ENCODE results near the gene RPS3.
A peak's percentile ranks its signal among the peaks of the same experiment; 100 is the strongest.

RPS3 gene

DNA sequence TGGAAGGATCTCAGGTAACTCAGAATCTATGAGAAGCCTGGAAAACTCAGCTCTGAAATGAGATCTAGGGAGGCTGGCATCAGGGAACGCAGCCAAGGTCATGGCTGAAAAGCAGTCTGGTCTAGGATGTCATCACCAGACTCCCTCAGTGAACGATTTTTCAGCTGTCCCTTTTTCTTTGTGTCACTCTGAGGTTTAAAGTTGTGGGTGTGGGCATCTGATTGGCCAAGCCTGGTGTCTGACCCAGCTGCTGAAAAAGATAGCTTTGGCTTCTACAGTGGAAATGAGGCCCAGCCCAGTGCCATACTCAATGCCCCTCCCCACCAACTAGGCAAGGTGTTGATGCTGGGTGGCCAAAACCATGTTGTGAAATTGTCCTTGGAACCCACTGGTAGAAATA, 14.5 kb downstream of the RPS3 start:
- DNase-seq (ENCODE audit: low read depth) = no peak

DNA sequence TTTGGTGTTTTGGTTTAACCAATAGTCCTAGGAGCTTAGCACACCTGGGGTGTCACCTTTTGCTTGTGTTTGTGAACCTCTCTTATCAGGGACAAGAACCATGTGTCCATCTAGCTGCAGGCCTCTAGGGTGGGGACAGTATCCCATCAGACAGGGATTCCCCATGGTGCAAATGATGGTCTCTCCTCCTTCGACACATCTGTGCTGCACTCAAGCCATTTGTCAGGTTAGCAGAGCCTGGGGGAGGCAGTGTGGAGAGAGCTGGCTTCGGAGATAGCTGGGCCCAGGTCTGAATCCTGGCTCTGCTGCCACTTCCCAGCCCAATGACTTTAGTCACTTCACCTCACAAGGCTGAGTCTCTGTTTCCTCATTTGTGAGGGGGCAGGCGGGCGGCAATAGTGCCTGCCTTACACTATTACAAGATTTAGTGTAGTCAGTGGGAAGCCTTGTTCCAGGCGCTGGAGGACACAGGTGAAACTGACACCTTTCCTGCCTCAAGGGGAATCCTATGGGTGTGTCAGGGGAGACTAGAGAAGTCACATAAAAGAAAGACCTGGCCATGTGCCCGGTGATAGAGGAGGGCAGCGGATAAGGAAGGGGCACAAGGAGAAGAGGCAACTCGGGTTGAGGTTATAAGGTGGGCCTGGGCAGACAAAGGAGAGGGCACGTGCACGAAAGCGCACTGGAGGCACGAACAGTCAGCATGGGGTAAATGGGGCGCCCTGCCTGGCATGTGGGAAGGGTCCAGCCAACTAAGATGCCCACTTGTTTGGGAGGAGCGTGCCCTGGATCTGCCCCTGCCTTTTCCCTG, 21.1 kb downstream of the RPS3 start:
- no peak for DNase-seq (ENCODE audit: low read depth)

DNA sequence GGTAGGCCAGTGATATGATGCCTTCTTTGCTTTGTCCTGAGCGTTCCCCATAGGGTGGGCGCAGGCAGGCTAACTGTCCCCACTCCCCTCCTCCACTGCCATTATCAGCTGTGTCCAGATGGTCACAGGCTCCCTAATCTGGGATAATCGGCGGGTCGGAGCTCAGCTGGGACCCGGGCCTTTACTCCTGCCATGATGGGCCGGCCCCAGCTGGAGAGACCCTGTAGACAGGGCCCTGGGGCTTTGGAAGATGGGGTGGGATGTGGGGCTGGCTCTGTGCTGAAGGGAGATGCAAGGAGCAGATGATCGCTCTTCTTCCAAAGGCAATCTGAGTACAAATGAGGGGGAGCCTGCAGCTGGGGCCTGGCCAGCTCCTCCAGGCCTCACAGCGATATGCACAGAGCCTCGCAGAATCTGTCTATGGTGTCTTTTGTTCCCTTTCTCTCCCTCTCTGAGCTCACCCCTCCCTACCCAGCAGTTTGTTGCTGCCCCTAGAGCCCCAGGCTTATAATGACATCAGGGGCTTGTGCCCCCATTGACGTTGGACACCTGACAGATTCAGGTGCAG, 21.8 kb downstream of the RPS3 start:
- no peak for DNase-seq (ENCODE audit: low read depth)

DNA sequence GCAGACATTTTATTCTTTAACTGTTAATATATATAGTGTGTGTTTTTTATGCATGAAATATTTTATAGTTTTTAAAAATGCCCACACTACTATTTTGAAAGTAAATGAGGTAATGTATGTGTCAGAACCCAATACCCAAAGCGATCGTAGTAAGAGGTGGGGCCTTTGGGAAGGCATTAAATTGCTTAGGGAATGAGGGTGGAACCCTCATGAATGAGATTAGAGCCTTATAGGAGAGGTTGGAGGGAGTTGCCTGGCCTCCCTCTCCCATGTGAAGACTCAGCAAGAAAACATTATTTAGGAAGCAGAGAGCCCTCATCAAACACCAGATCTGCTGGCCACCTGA, 22.6 kb downstream of the RPS3 start:
- DNase-seq (ENCODE audit: low read depth) = no peak

DNA sequence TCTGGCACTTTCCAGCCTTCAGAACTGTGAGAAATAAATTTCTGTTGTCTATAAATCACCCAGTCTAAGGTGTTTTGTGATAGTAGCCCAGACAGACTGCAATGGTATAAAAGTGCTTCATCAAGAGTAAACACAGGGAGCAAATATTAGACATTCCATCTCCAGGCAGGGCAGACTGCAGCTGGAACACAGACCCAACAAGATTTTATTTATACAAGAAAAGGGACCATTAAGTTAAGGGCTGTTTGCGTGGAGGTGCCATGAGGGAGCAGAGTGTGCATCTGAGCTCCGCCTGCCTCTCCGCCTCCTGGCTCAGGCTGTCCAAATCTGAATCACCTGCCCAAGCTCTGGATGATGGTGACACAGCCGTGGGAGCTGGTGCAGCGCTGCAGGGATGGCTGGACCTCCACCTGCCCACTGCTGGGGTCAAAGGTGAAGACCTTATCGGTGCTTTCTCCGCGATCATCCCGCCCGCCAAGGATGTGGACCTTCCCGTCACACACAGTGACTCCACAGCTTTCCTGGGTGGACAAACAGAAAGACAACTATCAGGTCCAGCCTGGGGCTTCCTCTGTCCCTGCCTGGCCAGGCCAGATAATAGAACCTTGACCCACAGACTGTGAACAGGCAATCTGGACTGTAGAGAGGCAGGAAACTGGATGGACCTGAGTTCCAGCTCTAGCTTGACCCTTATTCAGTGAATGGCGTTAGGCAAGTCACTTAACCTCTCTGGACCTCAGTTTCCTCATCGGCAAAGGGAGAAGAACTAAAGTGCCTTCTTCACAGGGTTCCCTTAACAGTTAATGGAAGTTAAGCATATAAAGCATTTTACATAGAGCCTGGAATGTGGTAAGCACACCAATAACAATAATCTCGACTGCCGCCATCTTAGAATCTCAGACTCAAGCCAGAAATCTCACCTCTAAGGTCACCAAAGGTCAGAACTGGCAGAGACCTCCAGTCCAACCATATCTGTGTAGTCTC, 23.2 kb downstream of the RPS3 start:
- no peak for DNase-seq (ENCODE audit: low read depth)

DNA sequence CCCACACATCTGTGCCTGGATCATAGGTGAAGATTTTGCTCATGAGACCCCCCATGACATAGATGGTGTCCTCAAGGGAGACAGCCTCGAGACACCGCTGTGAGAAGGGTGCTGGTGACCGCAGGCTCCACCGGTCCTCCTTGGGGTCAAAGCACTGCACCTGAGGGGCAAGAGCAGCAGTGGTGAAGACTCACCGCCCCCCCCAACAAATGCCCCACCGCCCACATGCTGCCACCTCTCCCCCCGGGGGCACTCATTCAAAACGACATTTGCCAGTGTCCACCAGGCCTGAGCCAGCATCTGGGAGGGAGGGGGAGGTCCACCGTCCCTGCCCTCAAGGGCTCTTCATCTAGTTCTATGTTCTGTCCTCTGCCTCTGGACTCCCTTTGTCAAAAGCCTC, 24.4 kb downstream of the RPS3 start:
- no peak for DNase-seq (ENCODE audit: low read depth)

DNA sequence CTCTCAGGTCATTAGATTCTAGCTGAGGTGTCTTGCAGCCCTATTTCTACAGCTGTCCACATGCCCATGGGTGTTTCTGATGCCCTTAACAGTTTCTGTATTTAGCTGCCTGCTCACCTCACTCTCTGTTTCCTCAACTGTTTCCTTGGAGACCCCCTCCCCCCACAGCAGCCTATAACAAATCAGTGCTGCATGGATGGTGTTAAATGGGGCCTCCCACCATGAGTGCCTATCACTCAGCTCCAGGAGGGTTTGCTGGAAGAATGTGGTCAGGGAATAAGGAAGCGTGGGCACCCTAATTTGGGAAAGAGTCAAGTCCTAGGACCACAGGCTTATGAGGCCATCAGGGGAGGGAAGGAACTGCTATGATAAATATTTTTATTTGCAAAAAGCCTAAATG, 25.1 kb downstream of the RPS3 start:
- DNase-seq (ENCODE audit: low read depth) = no peak

DNA sequence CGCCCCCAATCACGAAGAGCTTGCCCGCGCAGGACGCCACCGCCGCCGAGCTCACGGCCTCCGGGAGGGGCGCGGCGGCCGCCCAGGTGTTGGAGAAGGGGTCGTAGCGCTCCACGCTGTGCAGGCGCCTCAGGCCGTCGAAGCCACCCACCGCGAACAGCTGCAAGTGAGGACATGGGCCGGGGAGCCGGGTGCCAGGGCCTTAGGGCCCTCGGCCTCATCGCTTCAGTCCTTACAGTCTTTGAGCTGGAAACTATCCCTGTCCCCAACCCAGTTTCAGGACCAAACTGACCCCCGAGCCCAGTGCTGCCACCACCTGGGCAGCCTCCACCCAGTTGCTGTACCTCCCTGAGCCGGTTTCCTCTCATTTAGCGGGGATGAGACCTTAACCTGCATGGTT, 26.1 kb downstream of the RPS3 start:
- DNase-seq (ENCODE audit: low read depth) = no peak

DNA sequence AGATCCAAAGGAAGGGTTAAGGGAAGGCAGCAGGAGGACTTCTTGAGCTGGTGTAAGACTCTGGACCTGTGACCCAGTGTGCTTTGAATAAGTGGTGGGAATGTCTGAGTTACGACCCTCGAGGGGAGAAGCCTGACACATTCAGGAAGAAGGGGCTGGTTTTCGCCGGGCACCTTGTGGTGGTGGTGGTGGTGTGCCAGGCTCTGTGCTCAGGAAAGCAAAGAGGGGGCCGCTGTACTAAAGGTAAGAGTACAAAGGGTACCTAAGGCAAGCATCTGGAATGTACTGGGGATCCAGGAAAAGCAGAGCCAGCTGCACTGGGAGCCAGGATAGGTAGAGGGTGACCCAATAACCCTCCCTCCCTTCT, 27.4 kb downstream of the RPS3 start:
- DNase-seq (ENCODE audit: low read depth) = no peak

DNA sequence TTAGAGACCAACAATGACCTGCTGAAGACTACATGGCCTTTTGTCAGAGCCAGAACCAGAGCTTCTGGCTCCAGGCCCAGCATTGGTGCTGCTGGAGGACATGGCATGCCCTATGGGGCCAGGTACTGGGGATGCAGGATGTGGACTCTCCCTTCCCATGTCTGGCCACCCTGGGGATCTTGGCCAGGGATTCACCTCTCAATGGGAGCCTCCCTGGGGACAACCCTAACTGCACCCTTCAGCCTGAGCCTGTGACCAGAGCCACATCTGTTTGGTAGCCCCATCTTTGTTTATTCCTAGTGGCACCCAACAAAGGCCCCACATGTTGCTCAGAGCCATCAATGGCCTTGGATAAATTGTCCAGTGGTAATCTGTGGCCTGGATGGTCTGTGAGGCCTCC, 27.9 kb downstream of the RPS3 start:
- DNase-seq (ENCODE audit: low read depth) = no peak

DNA sequence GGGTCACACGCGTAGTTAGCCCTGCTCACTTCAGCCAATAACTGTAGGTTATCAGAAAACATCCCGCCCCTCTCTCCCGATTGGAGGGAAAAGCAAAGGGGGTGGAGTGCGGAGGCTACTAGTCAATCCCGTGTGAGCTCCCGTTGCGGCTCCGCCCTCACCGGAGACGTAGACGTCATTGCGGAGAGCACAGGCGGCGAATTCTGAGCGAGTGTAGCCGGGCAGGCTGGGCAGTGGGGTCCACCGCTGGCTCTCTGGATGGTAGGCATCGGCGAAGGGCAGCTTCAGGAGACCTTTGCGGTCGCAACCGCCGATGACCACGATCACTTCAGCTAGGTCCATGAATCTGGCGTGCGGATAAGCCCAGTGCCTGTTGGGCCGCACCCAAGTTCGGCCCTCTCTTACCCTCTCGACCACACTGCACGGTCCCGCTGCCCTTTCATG, 29.0 kb downstream of the RPS3 start:
- peak; percentile 30 for DNase-seq (ENCODE audit: low read depth)

DNA sequence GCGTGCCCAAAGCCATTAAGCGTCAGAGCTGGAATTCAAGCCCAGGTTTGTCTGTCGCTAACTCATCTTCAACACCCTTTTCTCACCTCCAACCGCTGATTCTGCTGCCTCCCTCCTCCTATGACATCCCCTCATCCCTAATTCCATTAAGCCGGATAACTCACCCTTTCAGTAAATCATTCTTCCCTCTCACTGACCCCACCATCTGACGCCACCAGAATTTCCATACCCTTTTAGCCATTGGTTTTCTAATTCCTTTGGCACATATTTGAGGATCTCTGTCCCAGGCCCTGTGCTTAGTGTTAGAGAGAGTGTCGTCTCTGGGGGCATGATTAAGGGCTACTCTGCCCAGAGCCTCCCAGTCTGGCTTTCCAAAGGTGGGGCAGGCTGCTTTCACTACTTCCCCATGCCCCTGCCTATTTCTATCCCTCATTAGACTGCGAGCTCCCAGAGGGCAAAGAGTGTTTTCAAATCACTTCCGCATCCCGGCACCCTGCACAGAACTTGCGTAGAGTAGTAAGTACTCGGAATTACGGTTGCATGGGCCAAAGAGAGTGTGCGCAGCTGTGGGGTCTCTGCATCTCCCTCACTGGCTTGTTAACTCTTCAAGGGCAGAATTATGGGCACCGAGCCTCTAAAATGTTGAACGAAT, 29.8 kb downstream of the RPS3 start:
- no peak for DNase-seq (ENCODE audit: low read depth)

DNA sequence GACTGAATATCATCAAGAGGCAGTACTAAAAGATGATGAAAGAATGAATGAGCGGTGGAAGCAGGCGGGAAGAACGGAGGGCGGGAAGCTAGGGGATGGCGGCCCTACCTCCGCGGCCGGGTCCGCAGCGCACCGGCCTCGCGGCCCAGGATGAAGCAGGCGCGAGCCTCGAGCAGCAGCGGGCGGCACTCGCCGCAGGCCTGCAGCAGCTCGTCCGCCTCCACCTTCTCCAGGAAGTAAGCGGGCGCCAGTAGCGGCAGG, 30.3 kb downstream of the RPS3 start:
- DNase-seq (ENCODE audit: low read depth) = no peak

DNA sequence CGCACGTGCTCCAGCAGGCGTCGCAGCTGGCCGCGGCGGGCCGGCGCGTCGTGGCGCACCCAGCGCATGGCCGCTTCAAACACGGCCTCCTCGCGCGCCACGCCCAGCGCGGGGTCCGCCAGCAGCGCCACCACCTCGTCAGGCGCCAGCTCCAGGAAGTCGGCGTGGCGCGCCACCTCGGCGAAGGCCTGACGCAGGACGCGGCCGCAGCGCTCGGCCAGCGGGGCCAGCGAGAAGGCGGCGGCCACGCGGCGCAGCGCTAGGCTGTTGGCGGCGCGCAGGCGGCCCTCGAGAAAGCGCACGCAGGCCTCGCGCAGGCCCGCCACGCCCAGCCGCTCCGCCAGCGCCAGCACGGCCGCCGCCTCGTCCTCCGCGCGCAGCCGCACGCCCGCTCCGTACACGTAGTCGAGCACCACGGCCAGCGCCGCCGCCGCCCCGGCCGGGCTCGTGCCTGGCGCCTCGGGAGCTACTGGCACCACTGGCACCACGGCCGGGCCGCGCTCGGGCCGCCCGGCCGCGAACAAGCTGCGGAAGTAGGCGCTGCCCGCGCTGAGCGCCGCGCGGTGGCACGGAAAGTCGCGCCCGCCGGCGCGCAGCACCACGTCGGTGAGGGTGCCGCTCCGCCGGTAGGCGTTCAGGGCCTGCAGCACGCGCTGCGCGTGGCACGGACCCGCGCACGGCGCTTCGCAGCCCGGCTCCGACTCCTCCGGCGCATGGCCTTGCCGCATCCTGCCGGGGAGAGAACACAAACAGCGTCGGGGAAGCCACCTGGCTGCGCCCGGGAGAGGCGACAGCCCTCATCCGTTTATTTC, 30.8 kb downstream of the RPS3 start:
- peak; percentile 16 for DNase-seq (ENCODE audit: low read depth)

DNA sequence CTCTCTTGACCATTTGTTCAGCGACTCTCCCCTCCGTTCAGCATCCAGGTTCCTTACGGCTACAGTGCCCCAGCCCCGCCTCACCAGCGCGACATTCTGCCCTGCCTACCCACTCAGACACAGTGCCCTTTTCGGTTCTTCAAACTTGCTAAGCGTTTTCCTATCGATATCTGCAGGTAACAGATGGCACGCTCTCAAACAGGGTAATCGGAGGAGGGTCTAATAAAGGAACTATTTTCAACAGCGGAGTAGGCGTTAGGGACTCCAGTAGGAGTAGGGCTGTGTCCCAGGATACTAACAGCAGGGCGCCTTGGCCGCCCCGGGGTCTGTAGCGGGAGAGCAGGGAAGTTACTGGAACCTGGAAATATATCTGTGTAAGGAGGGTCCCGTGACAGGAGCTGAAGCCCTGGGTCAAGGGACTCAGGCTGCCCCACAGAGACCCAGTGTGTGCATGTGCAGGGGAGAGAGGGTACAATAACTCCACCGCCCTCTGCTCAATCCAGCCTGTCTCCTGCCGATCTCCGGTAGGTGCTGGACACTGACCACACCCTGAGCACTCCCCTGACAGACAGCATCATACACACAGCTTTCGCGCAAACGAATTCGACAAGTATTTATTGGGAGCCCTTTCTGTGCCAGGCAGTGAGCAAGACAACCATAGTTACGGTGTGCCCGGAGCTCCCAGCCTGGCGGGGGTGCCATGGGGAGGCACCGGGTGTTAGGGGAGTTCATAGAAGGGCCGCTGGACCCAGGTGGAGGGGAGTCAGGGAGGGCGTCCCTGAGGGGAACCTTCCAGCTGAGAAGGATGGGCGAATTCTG, 31.6 kb downstream of the RPS3 start:
- DNase-seq (ENCODE audit: low read depth) = no peak

DNA sequence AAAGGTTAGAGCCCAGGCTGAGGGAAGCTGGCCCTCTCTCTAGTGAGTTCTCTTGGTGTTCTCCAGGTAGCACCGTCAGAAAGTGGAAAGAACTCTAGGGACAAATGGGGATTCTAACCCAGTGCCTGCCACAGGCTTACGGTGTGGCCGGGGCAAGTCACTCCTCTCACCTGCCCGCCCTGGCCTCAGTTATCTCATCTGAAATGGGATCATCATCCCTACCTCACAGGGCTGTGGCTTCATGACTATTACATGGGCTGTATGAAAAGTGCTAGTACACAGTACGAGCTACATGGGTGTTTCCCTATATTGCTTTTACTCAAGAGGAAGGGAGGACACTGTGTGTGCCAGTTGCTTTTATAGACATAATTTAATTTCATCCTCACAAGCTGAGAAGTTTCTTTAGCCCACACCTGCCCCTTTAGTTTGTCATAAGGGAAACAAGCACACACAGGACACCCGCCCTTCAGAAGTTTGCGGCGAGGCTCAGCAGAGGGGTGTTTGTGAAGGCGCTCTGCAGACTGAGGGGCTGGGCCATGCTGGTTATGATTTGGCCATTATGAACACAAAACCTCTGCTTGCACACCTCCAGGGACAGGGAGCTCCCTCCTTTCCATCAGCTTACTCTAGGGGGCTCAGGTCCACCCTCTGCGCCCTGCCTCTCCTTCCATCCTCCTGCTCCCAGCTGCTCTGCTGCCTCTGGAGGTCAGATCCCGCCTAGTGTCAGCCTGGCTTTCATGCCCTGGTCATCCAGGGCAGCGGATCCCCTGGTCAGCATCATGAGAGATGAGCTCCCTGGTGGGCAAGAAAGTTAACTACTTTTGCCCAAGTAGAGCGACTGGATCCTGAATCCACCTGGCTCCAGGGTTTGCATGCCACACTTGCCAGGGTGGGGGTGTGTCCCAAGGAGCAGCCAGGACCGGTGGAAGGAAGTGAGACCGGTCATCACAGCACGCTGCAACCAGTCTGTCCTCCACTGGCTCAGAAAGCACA, 32.5 kb downstream of the RPS3 start:
- no peak for DNase-seq (ENCODE audit: low read depth)

DNA sequence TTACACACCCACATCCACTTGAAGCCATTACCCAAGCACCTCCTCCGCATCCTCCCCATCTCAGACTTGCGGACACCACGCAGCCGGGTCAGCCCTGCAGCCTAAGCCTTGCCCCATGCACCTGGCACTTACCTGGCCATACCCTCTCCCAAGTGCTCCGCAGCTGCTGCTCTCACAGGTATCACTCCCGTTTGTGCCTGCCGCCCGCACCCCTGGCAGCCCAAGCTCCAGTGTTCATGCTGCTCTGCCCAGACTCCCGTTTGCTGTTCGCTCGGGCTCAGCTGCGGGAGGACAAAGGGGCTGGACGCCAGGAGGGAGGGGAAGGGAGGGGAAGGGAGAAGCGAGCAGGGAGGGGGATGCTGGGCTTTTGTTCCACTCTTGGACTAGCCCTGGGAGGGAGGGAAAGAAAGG, 33.6 kb downstream of the RPS3 start, which contains the start of gene KLHL35:
TSS of gene KLHL35 (minus strand) at position 293 of the 411 bp plus-strand sequence. CDS start 2,574 bp downstream, outside the sequence.
- no peak for DNase-seq (ENCODE audit: low read depth)

DNA sequence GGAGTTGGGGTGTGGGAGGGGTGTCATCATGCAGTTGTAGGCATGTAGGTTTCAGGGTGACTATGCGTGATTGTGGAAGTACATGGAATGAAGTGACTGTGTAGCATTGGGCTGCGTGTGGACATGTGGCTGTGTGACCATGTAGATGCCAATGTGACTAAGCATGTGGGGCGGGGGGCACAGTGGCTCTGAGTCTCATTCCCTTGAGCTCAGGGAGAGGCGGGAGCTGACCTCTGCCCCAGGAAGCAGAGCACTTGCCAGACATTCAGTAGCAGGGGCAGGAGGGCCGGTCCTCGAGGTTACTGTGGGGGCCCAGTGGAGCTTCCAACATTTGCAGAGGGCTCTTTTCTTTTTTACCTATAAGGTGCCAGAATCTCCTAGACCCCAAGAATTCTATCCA, 34.1 kb downstream of the RPS3 start:
- no peak for DNase-seq (ENCODE audit: low read depth)

DNA sequence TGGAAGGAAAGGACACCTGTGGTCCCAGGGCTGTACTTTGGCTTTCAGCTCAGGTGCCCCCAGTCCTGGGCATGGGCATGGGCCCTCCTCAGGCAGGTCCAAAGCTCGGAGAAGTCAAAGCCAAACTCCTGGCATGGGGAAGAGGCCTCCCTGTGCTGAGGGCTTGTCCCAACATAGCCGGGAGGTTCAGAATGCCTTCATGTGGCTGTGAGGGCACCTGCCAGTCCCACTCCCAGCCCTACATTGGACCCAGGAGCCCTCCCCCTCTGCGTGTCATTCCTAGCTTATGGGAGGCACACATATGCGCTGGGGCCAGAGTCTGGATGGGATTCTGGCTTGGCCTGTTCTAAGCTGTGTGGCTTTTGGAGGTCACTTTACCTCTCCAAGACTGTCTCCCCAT, 34.7 kb downstream of the RPS3 start:
- no peak for DNase-seq (ENCODE audit: low read depth)

Measured in activated gamma-delta T cell treated with anti-CD3 and anti-CD28 coated beads, Interleukin-2, amount 50 U/mL, for 16 hours (primary cell).